H1 (cell line): Measurements from ENCODE around the gene MAP4K4. TPM values are rescaled to one million over a fixed set of nuclear protein-coding genes. Genes with fewer than 3 reads are reported as not detected.

Source experiments
- CTCF ChIA-PET: fragments of 300-600 bp; sonication (Branson Sonifier 250); formaldehyde crosslinking; loops from one replicate; lab custom pipeline; 2021; ENCODE audit not compliant: partially characterized antibody; lab: Charles Lee
- POLR2A ChIA-PET: fragments of 300-600 bp; sonication (Branson Sonifier 250); formaldehyde crosslinking; loops from one replicate; lab custom pipeline; 2021; ENCODE audit warnings: inconsistent platforms; ENCODE audit not compliant: partially characterized antibody; lab: Charles Lee
- DNase-seq, 2 experiments: peaks; one replicate each; pipeline versions ENCODE4 v3.0.0 to v3.0.0-alpha.2; 2010 to 2022; ENCODE audit warnings: low spot score in 2 of 2, low read depth in 1 of 2, mixed read lengths in 1 of 2
- FAIRE-seq: peaks from 2 replicates; lab custom pipeline; 2011; peaks lifted over from hg19 to GRCh38; lab: Jason Lieb, UNC
- H2AFZ ChIP-seq: 2 replicates; pipeline ENCODE4 v1.8.1; 2012; ENCODE audit warnings: low read length, inconsistent platforms
- H2AK5ac ChIP-seq: 2 replicates; pipeline ENCODE4 v1.6.1; 2013; ENCODE audit warnings: low read depth, low read length
- H2BK120ac ChIP-seq: replicated peaks from 2 replicates; pipeline ENCODE3; 2013; ENCODE audit warnings: low read depth, low read length, inconsistent platforms
- H2BK12ac ChIP-seq: 2 replicates; pipeline ENCODE4 v1.6.1; 2013; ENCODE audit warnings: low read depth, low read length
- H2BK15ac ChIP-seq: 2 replicates; pipeline ENCODE4 v1.6.1; 2013; ENCODE audit warnings: low read length
- H2BK20ac ChIP-seq: 2 replicates; pipeline ENCODE4 v1.6.1; 2013; ENCODE audit warnings: low read length
- H2BK5ac ChIP-seq: 2 replicates; pipeline ENCODE4 v1.6.1; 2013; ENCODE audit warnings: low read depth, low read length
- H3K14ac ChIP-seq: 2 replicates; pipeline ENCODE4 v1.6.1; 2013; ENCODE audit warnings: inconsistent platforms; ENCODE audit not compliant: insufficient read length
- H3K18ac ChIP-seq: 2 replicates; pipeline ENCODE4 v1.6.1; 2013; ENCODE audit warnings: low read length; ENCODE audit errors: extremely low read depth
- H3K23ac ChIP-seq: 2 replicates; pipeline ENCODE4 v1.6.1; 2013; ENCODE audit warnings: inconsistent platforms; ENCODE audit not compliant: insufficient read length
- H3K23me2 ChIP-seq: 2 replicates; pipeline ENCODE4 v1.6.1; 2013; ENCODE audit warnings: low read depth, low read length
- H3K27ac ChIP-seq: 2 replicates; pipeline ENCODE4 v1.6.1; 2011; ENCODE audit warnings: low read depth, low read length, inconsistent platforms
- H3K27me3 ChIP-seq, 4 experiments: replicated peaks in 1 of 4; 1 replicate in 1 of 4; 2 replicates in 3 of 4; pipeline versions ENCODE4 v1.6.1 to v1.8.1; 2011 to 2013; ENCODE audit warnings: low read length in 3 of 4, mild to moderate bottlenecking in 3 of 4, inconsistent platforms in 2 of 4, mixed read lengths in 2 of 4, moderate library complexity in 1 of 4; ENCODE audit not compliant: control insufficient read depth in 3 of 4, insufficient read depth in 3 of 4; ENCODE audit errors: extremely low read depth in 1 of 4
- H3K36me3 ChIP-seq, 4 experiments: 2 replicates each; pipeline versions ENCODE4 v1.6.1 to v1.8.1; 2011 to 2013; ENCODE audit warnings: mild to moderate bottlenecking in 4 of 4, low read length in 3 of 4, moderate library complexity in 2 of 4, control low read depth in 1 of 4, inconsistent platforms in 1 of 4; ENCODE audit not compliant: insufficient read depth in 4 of 4, control insufficient read depth in 2 of 4
- H3K4ac ChIP-seq: replicated peaks from 2 replicates; pipeline ENCODE3; 2013; ENCODE audit warnings: low read length, low read depth, mixed read lengths, inconsistent platforms; ENCODE audit not compliant: insufficient read length
- H3K4me1 ChIP-seq, 4 experiments: replicated peaks in 1 of 4; 1 replicate in 1 of 4; 2 replicates in 3 of 4; pipeline versions ENCODE4 v1.6.1 to v1.8.1; 2011 to 2013; ENCODE audit warnings: low read length in 3 of 4, inconsistent platforms in 2 of 4, mixed read lengths in 1 of 4; ENCODE audit not compliant: insufficient read depth in 4 of 4, control insufficient read depth in 3 of 4
- H3K4me2 ChIP-seq, 2 experiments: 2 replicates each; pipeline versions ENCODE4 v1.6.1 to v1.8.1; 2011 to 2013; ENCODE audit warnings: low read depth in 2 of 2, low read length in 2 of 2, control low read depth in 1 of 2, inconsistent platforms in 1 of 2, mild to moderate bottlenecking in 1 of 2; ENCODE audit not compliant: insufficient read depth in 1 of 2
- H3K4me3 ChIP-seq, 4 experiments: fragments of 200-600, 300-600 bp in 1 of 4; sonication (generic), shearing (Covaris generic), sonication (Bioruptor Twin) in 1 of 4; 2 replicates each; pipeline versions ENCODE4 v1.5.1 to v1.8.1; 2011 to 2016; ENCODE audit warnings: low read length in 4 of 4, low read depth in 3 of 4, control low read depth in 2 of 4, inconsistent platforms in 2 of 4, mild to moderate bottlenecking in 2 of 4, mixed read lengths in 1 of 4, moderate library complexity in 1 of 4; ENCODE audit not compliant: insufficient read depth in 2 of 4; ENCODE audit errors: extremely low read depth in 1 of 4
- H3K56ac ChIP-seq: replicated peaks from 2 replicates; pipeline ENCODE3; 2013; ENCODE audit warnings: low read depth, mild to moderate bottlenecking, mixed read lengths, low read length, inconsistent platforms; ENCODE audit not compliant: insufficient read length
- H3K79me1 ChIP-seq: 2 replicates; pipeline ENCODE4 v1.6.1; 2013; ENCODE audit warnings: low read depth, low read length, control low read depth
- H3K79me2 ChIP-seq, 2 experiments: 2 replicates each; pipeline versions ENCODE4 v1.6.1 to v1.8.1; 2012 to 2013; ENCODE audit warnings: low read length in 2 of 2, mild to moderate bottlenecking in 2 of 2, inconsistent platforms in 1 of 2; ENCODE audit not compliant: insufficient read depth in 2 of 2, control insufficient read depth in 1 of 2
- H3K9ac ChIP-seq, 4 experiments: replicated peaks in 1 of 4; 1 replicate in 1 of 4; 2 replicates in 3 of 4; pipeline versions ENCODE4 v1.6.1 to v1.8.1; 2011 to 2013; ENCODE audit warnings: low read depth in 3 of 4, low read length in 3 of 4, control low read depth in 2 of 4, mild to moderate bottlenecking in 2 of 4, moderate library complexity in 2 of 4, inconsistent platforms in 1 of 4; ENCODE audit errors: extremely low read depth in 1 of 4
- H3K9me3 ChIP-seq, 2 experiments: 2 replicates each; pipeline versions ENCODE4 v1.6.1 to v1.8.1; 2012 to 2013; ENCODE audit warnings: mild to moderate bottlenecking in 2 of 2, moderate library complexity in 2 of 2, control low read depth in 1 of 2, inconsistent platforms in 1 of 2, low read depth in 1 of 2, low read length in 1 of 2, mixed read lengths in 1 of 2; ENCODE audit not compliant: insufficient read depth in 2 of 2
- H4K20me1 ChIP-seq, 2 experiments: replicated peaks in 1 of 2; 2 replicates each; pipeline versions ENCODE3 to v1.8.1; 2011 to 2013; ENCODE audit warnings: inconsistent platforms in 2 of 2, low read length in 2 of 2, mild to moderate bottlenecking in 1 of 2; ENCODE audit not compliant: insufficient read depth in 2 of 2, control insufficient read depth in 1 of 2
- H4K5ac ChIP-seq: 2 replicates; pipeline ENCODE4 v1.6.1; 2013; ENCODE audit warnings: low read length, low read depth, mixed read lengths, inconsistent platforms; ENCODE audit not compliant: insufficient read length
- H4K8ac ChIP-seq: 2 replicates; pipeline ENCODE4 v1.8.0; 2013; ENCODE audit warnings: mild to moderate bottlenecking, moderate library complexity, low read length, inconsistent platforms; ENCODE audit not compliant: insufficient read depth; ENCODE audit errors: extremely low read depth
- H4K91ac ChIP-seq: replicated peaks from 2 replicates; pipeline ENCODE3; 2013; ENCODE audit warnings: low read length, mixed read lengths, inconsistent platforms; ENCODE audit not compliant: insufficient read length
- ASH2L ChIP-seq: fragments of 200-600, 300-600 bp; sonication (generic); IDR thresholded peaks from one replicate; pipeline ENCODE4 v1.7.1; 2017; ENCODE audit warnings: low read length
- BRCA1 ChIP-seq: IDR thresholded peaks from 2 replicates; pipeline ENCODE4 v1.6.1; 2012; ENCODE audit warnings: low read depth, low read length, improper control_type of control experiment
- CBX8 ChIP-seq: fragments of 300-800, 300-1000 bp; sonication (generic); IDR thresholded peaks from 2 replicates; pipeline ENCODE4 v1.7.1; 2016; ENCODE audit warnings: low read depth, low read length, borderline replicate concordance
- KDM4A ChIP-seq: IDR thresholded peaks from one replicate; pipeline ENCODE4 v1.7.1; 2012; ENCODE audit warnings: low read depth, mild to moderate bottlenecking, moderate library complexity, low read length, inconsistent platforms; ENCODE audit not compliant: severe bottlenecking
- TCF12 ChIP-seq: IDR thresholded peaks from 2 replicates; pipeline ENCODE4 v1.6.1; 2011; ENCODE audit warnings: low read depth, mild to moderate bottlenecking, low read length
- WGBS, 2 experiments: shearing (Covaris generic) in 1 of 2; methylation state at CpG; one replicate each; pipeline versions ENCODE4 v1.1.6 to v1.1.7; 2013 to 2015; ENCODE audit warnings: low lambda C conversion rate in 2 of 2, mixed read lengths in 2 of 2, inconsistent platforms in 1 of 2, low coverage in 1 of 2, missing lambda C conversion rate in 1 of 2; ENCODE audit not compliant: insufficient replicate concordance in 2 of 2, insufficient coverage in 1 of 2, insufficient read length in 1 of 2; ENCODE audit errors: extremely low coverage in 1 of 2, missing lambda C conversion rate in 1 of 2; 5-methylcytosine and 5-hydroxymethylcytosine counted together
- polyA plus RNA-seq, 7 experiments: library from polyadenylated mRNA; depleted of rRNA in 3 of 7; stranded (reverse) in 5 of 7; unstranded in 2 of 7; fragments of >200 nt in 5 of 7; fragments of 200-250 nt in 2 of 7; gene quantifications; 1 replicate in 5 of 7; 2 replicates in 1 of 7; 4 replicates in 1 of 7; pipeline versions ENCODE4 v1.2.1 to v1.2.3, GENCODE V29; 2011 to 2013; ENCODE audit warnings: missing spikeins in 2 of 7, mixed read lengths in 2 of 7
- total RNA-seq: library from RNA; stranded (reverse); fragmentation: NEBNext Ultra II Directional; extraction: Animal tissue kit (Norgen Biotek cat#: 25700); gene quantifications from 2 replicates; pipeline ENCODE4 v1.2.1, GENCODE V29; 2021

MAP4K4 gene
- total and polyA plus RNA-seq, 2 of the 8 experiments (the other 6 are each of a cell fraction or from before 2014, with no cell fraction given) = 53.2 to 138 TPM

DNA sequence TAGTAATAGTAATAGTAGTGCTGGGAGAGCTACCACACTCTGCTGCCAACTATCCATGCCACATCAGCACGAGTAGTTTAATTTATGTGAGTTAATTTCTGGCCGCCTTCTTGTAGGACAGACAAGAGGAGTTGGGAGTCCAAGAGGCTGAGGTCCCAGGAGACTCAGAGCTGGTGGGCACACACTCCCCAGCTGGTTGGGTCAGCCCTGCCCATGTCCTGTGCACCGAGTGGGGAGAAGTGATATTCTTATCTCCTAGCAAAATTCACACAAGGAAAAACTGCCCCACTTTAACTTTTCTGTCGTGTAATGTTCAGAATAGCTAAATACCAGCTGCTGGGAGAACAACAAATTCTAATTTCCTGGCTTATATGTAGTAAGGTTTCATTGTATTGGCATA, 15.2 kb upstream of the MAP4K4 start:
- H3K4me2 ChIP-seq = no peak overlapping the region
- no peak overlapping the region for H3K14ac ChIP-seq
- H3K4me3 ChIP-seq = no peak overlapping the region
- DNase-seq (no peak), FAIRE-seq (no peak)
- no peak overlapping the region for H2BK15ac ChIP-seq
- H2BK5ac ChIP-seq = no peak overlapping the region
- H3K27ac ChIP-seq = no peak overlapping the region
- H4K5ac ChIP-seq = no peak overlapping the region
- no peak overlapping the region for H2BK12ac ChIP-seq
- no peak overlapping the region; the same call in 1 of the 2 replicates for H2BK20ac ChIP-seq
- no peak overlapping the region for H4K91ac ChIP-seq
- H2AK5ac ChIP-seq = no peak overlapping the region
- no peaks in the 10 kb centered on the region for H3K23me2 ChIP-seq
- H3K18ac ChIP-seq = no peak overlapping the region
- H3K27me3 ChIP-seq = no peaks in the 10 kb centered on the region
- 92% methylated on average over 4 of the region's 4 CpGs; no CpG with 5 or more reads in 1 of the 2 experiments for WGBS, 2 experiments
- peak overlapping the region; percentile 66; the same call in 1 of the 2 replicates for H2AFZ ChIP-seq
- no peaks in the 10 kb centered on the region for H3K79me1 ChIP-seq
- no peak overlapping the region for H3K23ac ChIP-seq
- no peaks in the 10 kb centered on the region for H3K36me3 ChIP-seq
- H4K8ac ChIP-seq = no peak overlapping the region
- POLR2A ChIA-PET = no interaction called here
- H2BK120ac ChIP-seq = no peak overlapping the region
- H3K9ac ChIP-seq = no peak overlapping the region
- H3K4ac ChIP-seq = no peak overlapping the region
- CTCF ChIA-PET = interaction anchor here (1.1 to 1.7 kb wide), 3 partner anchors 9 to 11 kb away, joined by 3 to 7 read pairs (median 4); no protein-coding TSS in a partner anchor
- no peaks in the 10 kb centered on the region for H3K79me2 ChIP-seq
- no peaks in the 10 kb centered on the region for H4K20me1 ChIP-seq
- TF ChIP-seq BRCA1 = no peak
- TF ChIP-seq TCF12 = no peak
- no peak for TF ChIP-seq KDM4A
- TF ChIP-seq ASH2L = no peak
- TF ChIP-seq CBX8 = no peak
- no peaks in the 10 kb centered on the region for H3K4me1 ChIP-seq
- no peaks in the 10 kb centered on the region for H3K9me3 ChIP-seq
- no peak overlapping the region for H3K56ac ChIP-seq
